ENCODE results near the gene MED16. TPM values are rescaled to one million over a fixed set of nuclear protein-coding genes. Genes with fewer than 3 reads are reported as not detected.
"Not testable (repeated sequence)": the region's sequence is repeated elsewhere in the genome, so short reads cannot be mapped to it uniquely, and the experiment has no call there.

The MED16 gene
- total RNA-seq, 4 donors from 2014 or later = 26.3 to 50.9 (median 37.2) TPM

- no CpG with 5 or more reads among the region's 86 CpGs for WGBS
- no peaks in the 10 kb centered on the region for H3K9me3 ChIP-seq
- peaks cover 16 to 21% (median 19%) of the 10 kb centered on the region in 4 donors for H3K4me1 ChIP-seq
- H3K36me3 ChIP-seq = no peaks in the 10 kb centered on the region
- H3K4me3 ChIP-seq = peak within 1 kb of the TSS; percentile 41 to 56 (median 46)
- intact Hi-C loops (cut with DNase I) = no loop called here
- H3K27me3 ChIP-seq = peaks cover 0 to 44% (median 24%) of the 10 kb centered on the region in 4 donors
- TF ChIP-seq CTCF (IDR thresholded peaks at IDR 0.05) (no peak), EP300 (IDR thresholded peaks at IDR 0.05) (no peak), POLR2A (IDR thresholded peaks at IDR 0.05; ENCODE audit: low read depth) (no peak), POLR2AphosphoS5 (IDR thresholded peaks at IDR 0.05) (no peak)
- DNase-seq (ENCODE audit: extremely low spot score) = no peak
- H3K27ac ChIP-seq (replicated peaks in 1 of 4) = no peak within 1 kb of the TSS
These were observed 71.0 kb downstream of the MED16 start, which contains the start of gene PLPPR3 for GRCh38 chr19:821825-822503. Gene PLPPR3 (minus strand): TSS chr19:821955. CDS start chr19:821559, 396 bp downstream.

GRCh38 chr19:821231-821824 is 71.7 kb downstream of the MED16 start:
- DNase-seq (ENCODE audit: extremely low spot score) = no peak
- intact Hi-C loops (cut with DNase I) = no loop called here
- no peaks in the 10 kb centered on the region for H3K9me3 ChIP-seq
- H3K4me3 ChIP-seq = peak overlapping the region; percentile 41 to 56 (median 46)
- H3K27me3 ChIP-seq = peaks cover 0 to 44% (median 24%) of the 10 kb centered on the region in 4 donors
- no peak overlapping the region for H3K27ac ChIP-seq (replicated peaks in 1 of 4)
- TF ChIP-seq POLR2AphosphoS5 (IDR thresholded peaks at IDR 0.05) (no peak), CTCF (IDR thresholded peaks at IDR 0.05) (no peak), EP300 (IDR thresholded peaks at IDR 0.05) (no peak), POLR2A (IDR thresholded peaks at IDR 0.05; ENCODE audit: low read depth) (no peak)
- H3K4me1 ChIP-seq = peaks cover 16 to 21% (median 19%) of the 10 kb centered on the region in 4 donors
- no CpG with 5 or more reads among the region's 64 CpGs for WGBS
- H3K36me3 ChIP-seq = no peaks in the 10 kb centered on the region

GRCh38 chr19:820212-820611 is 72.8 kb downstream of the MED16 start:
- WGBS = 99% methylated on average over 5 of the region's 5 CpGs
- H3K9me3 ChIP-seq; intact Hi-C loops (cut with DNase I); H3K4me3 ChIP-seq; DNase-seq (ENCODE audit: extremely low spot score); H3K36me3 ChIP-seq; H3K27ac ChIP-seq (replicated peaks in 1 of 4): not testable (repeated sequence)
- Histone ChIP-seq H3K4me1 (peaks cover 16 to 21% (median 19%) of the 10 kb centered on the region in 4 donors), H3K27me3 (peaks cover 0 to 43% (median 24%) of the 10 kb centered on the region in 4 donors)

Small RNA genes within 50 kb of the gene (small RNA-seq; reads per million reads assigned to genes)
- 0 reads per million in 3 donors for gene RNU6-9

Other genes with a start within 250 kb of the MED16 start
- 10 to 100 TPM; 41.5 to 63.5 (median 62.3) TPM for gene RNF126, start 230.0 kb downstream of the MED16 start, total RNA-seq
- gene FSTL3, start 216.8 kb downstream of the MED16 start, total RNA-seq = 100 to 1,000 TPM; 115 to 226 (median 217) TPM
- gene PRSS57, start 197.7 kb downstream of the MED16 start, total RNA-seq = under 1 TPM in 1 of 4 donors, not detected in 3; 0.34 TPM
- gene PALM, start 184.3 kb downstream of the MED16 start, total RNA-seq = 100 to 1,000 TPM in 1 of 4 donors, 10 to 100 TPM in 3; 42.8 to 119 (median 70.8) TPM
- 1 to 10 TPM in 1 of 4 donors, not detected in 3; 2.0 TPM for gene MISP, start 142.1 kb downstream of the MED16 start, total RNA-seq
- 100 to 1,000 TPM in 1 of 4 donors, 10 to 100 TPM in 3; 76.8 to 110 (median 95.3) TPM for gene PTBP1, start 95.7 kb downstream of the MED16 start, total RNA-seq
- gene PLPPR3, start 71.2 kb downstream of the MED16 start, total RNA-seq = not detected
- gene AZU1, start 65.3 kb downstream of the MED16 start, total RNA-seq = 1 to 10 TPM in 1 of 4 donors, under 1 TPM in 1, not detected in 2; 0.40 to 1.3 TPM
- gene PRTN3, start 52.2 kb downstream of the MED16 start, total RNA-seq = 1 to 10 TPM in 1 of 4 donors, not detected in 3; 1.2 TPM
- gene ELANE, start 40.9 kb downstream of the MED16 start, total RNA-seq = 1 to 10 TPM in 3 of 4 donors, under 1 TPM in 1; 0.45 to 3.3 (median 1.6) TPM
- gene CFD, start 33.5 kb downstream of the MED16 start, total RNA-seq = 1,000 to 10,000 TPM in 1 of 4 donors, 100 to 1,000 TPM in 3; 298 to 1,068 (median 643) TPM
- gene RNU6-9, start 297 bp upstream of the MED16 start, total RNA-seq = not detected
- 10 to 100 TPM; 32.0 to 52.5 (median 40.0) TPM for gene R3HDM4, start 20.0 kb upstream of the MED16 start, total RNA-seq
- not detected for gene KISS1R, start 24.1 kb upstream of the MED16 start, total RNA-seq
- gene ARID3A, start 32.8 kb upstream of the MED16 start, total RNA-seq = 1 to 10 TPM; 2.9 to 8.4 (median 5.0) TPM
- 10 to 100 TPM in 3 of 4 donors, 1 to 10 TPM in 1; 9.9 to 30.3 (median 28.4) TPM for gene WDR18, start 91.2 kb upstream of the MED16 start, total RNA-seq
- under 1 TPM in 2 of 4 donors, not detected in 2; 0.13 to 0.17 TPM for gene GRIN3B, start 107.2 kb upstream of the MED16 start, total RNA-seq
- gene TMEM259, start 127.9 kb upstream of the MED16 start, total RNA-seq = 100 to 1,000 TPM; 129 to 187 (median 160) TPM
- gene RNU6-2, start 128.3 kb upstream of the MED16 start, total RNA-seq = not detected
- gene CNN2, start 133.4 kb upstream of the MED16 start, total RNA-seq = 10 to 100 TPM; 47.3 to 98.1 (median 81.3) TPM
- 1 to 10 TPM; 3.9 to 9.5 (median 6.9) TPM for gene ABCA7, start 146.9 kb upstream of the MED16 start, total RNA-seq
- 10 to 100 TPM; 17.8 to 28.3 (median 21.2) TPM for gene ARHGAP45, start 174.0 kb upstream of the MED16 start, total RNA-seq
- gene POLR2E, start 202.2 kb upstream of the MED16 start, total RNA-seq = 100 to 1,000 TPM in 3 of 4 donors, 10 to 100 TPM in 1; 96.8 to 198 (median 135) TPM
- gene GPX4, start 210.8 kb upstream of the MED16 start, total RNA-seq = 100 to 1,000 TPM; 338 to 386 (median 375) TPM